ENCODE data around the gene TCL1A. TPM values are rescaled to one million over a fixed set of nuclear protein-coding genes. Genes with fewer than 3 reads are reported as not detected.
A peak's percentile ranks its signal among the peaks of the same experiment; 100 is the strongest.

The TCL1A gene
- total RNA-seq, 4 donors from 2014 or later = 0.99 TPM; not detected in 3

- no peak for TF ChIP-seq CTCF (IDR thresholded peaks at IDR 0.05)
- TF ChIP-seq POLR2A (IDR thresholded peaks at IDR 0.05; ENCODE audit: low read depth) = no peak
- no peak for TF ChIP-seq POLR2AphosphoS5 (IDR thresholded peaks at IDR 0.05)
- no peak for TF ChIP-seq EP300 (IDR thresholded peaks at IDR 0.05)
- Histone ChIP-seq H3K36me3 (no peaks in the 10 kb centered on the region), H3K4me1 (no peaks in the 10 kb centered on the region), H3K9me3 (peaks cover 0 to 33% (median 23%) of the 10 kb centered on the region in 4 donors), H3K27me3 (peaks cover 0 to 22% (median 0%) of the 10 kb centered on the region in 4 donors), H3K4me3 (no peak overlapping the region), H3K27ac (replicated peaks in 1 of 4) (no peak overlapping the region)
- peak; percentile 74 for DNase-seq (ENCODE audit: extremely low spot score)
- 86% methylated on average over 4 of the region's 5 CpGs for WGBS
- intact Hi-C loops (cut with DNase I) = no loop called here
Observed at GRCh38 chr14:95725685-95726336, 11.9 kb upstream of the TCL1A start.

- TF ChIP-seq CTCF (IDR thresholded peaks at IDR 0.05) (no peak), POLR2AphosphoS5 (IDR thresholded peaks at IDR 0.05) (no peak), POLR2A (IDR thresholded peaks at IDR 0.05; ENCODE audit: low read depth) (no peak), EP300 (IDR thresholded peaks at IDR 0.05) (no peak)
- H3K27me3 ChIP-seq = peaks cover 0 to 18% (median 0%) of the 10 kb centered on the region in 4 donors
- 93% methylated on average over 1 of the region's 1 CpG for WGBS
- intact Hi-C loops (cut with DNase I) = no loop called here
- H3K4me3 ChIP-seq = no peak overlapping the region
- no peak overlapping the region for H3K27ac ChIP-seq (replicated peaks in 1 of 4)
- no peaks in the 10 kb centered on the region for H3K36me3 ChIP-seq
- H3K4me1 ChIP-seq = no peaks in the 10 kb centered on the region
- DNase-seq (ENCODE audit: extremely low spot score) = peak; percentile 74
- H3K9me3 ChIP-seq = peaks cover 0 to 33% (median 23%) of the 10 kb centered on the region in 4 donors
Observed at GRCh38 chr14:95722525-95723190, 8.7 kb upstream of the TCL1A start.

GRCh38 chr14:95712398-95712797 is 1.5 kb downstream of the TCL1A start:
- Histone ChIP-seq H3K4me3 (no peak overlapping the region), H3K27ac (replicated peaks in 1 of 4) (no peak overlapping the region), H3K27me3 (peaks cover 0 to 36% (median 4%) of the 10 kb centered on the region in 4 donors), H3K9me3 (no peaks in the 10 kb centered on the region), H3K4me1 (no peaks in the 10 kb centered on the region), H3K36me3 (no peaks in the 10 kb centered on the region)
- WGBS = 93% methylated on average over 9 of the region's 9 CpGs
- TF ChIP-seq POLR2A (IDR thresholded peaks at IDR 0.05; ENCODE audit: low read depth) = no peak
- no peak for TF ChIP-seq CTCF (IDR thresholded peaks at IDR 0.05)
- TF ChIP-seq EP300 (IDR thresholded peaks at IDR 0.05) = no peak
- no peak for TF ChIP-seq POLR2AphosphoS5 (IDR thresholded peaks at IDR 0.05)
- intact Hi-C loops (cut with DNase I) = no loop called here
- peak; percentile 80 for DNase-seq (ENCODE audit: extremely low spot score)

- peak; percentile 68 for DNase-seq (ENCODE audit: extremely low spot score)
- Histone ChIP-seq H3K36me3 (no peaks in the 10 kb centered on the region), H3K9me3 (no peaks in the 10 kb centered on the region), H3K4me1 (no peaks in the 10 kb centered on the region), H3K4me3 (no peak overlapping the region), H3K27ac (replicated peaks in 1 of 4) (no peak overlapping the region), H3K27me3 (peaks cover 0 to 36% (median 4%) of the 10 kb centered on the region in 4 donors)
- 74% methylated on average over 9 of the region's 9 CpGs for WGBS
- TF ChIP-seq POLR2AphosphoS5 (IDR thresholded peaks at IDR 0.05) (no peak), POLR2A (IDR thresholded peaks at IDR 0.05; ENCODE audit: low read depth) (no peak), CTCF (IDR thresholded peaks at IDR 0.05) (no peak), EP300 (IDR thresholded peaks at IDR 0.05) (no peak)
- intact Hi-C loops (cut with DNase I) = no loop called here
Observed at GRCh38 chr14:95711476-95712176, 2.3 kb downstream of the TCL1A start.

Data from esophagus muscularis mucosa (tissue), 4 donors.